Astrocyte of the cerebellum (primary cell): ENCODE data around the gene SLC16A11.

Source experiments
- DNase-seq: peaks from one replicate; pipeline ENCODE4 v3.0.0-alpha.2; 2011; ENCODE audit warnings: low read depth
- H3K4me3 ChIP-seq: 2 replicates; pipeline ENCODE4 v1.5.1; 2011; ENCODE audit warnings: mild to moderate bottlenecking, low read depth, low read length, moderate library complexity
- in situ Hi-C: cut with HindIII; loops from 2 replicates; pipeline ENCODE4 v1.10.0; 2017; ENCODE audit warnings: low sequenced_read_pairs
- TF ChIP-seq, protein P1 (sequence below): IDR thresholded peaks from 2 replicates; pipeline ENCODE4 v1.5.1; 2012; ENCODE audit warnings: low read length, low read depth, moderate library complexity, mild to moderate bottlenecking; ENCODE audit errors: missing control alignments

SLC16A11 gene

DNA sequence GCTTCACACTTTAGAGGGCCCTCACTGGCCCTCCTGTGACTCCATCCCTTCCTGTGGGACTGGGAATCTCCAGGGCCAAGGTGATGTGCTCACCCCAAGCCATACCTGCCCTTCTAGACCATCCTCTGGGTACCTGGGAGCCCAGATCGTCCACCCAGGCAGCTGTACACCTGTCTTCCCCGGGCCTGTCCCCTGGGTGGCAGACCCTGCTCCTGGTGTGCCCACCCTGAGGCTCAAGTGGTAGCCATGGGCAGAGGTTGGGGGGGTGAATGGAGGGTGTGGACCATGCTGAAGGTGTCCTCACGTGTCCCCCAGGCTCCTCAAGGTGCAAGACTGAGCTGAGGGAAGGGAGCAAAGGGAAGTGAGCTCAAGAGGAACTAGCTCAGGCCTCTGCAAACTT is 26.8 kb upstream of the SLC16A11 start:
- TF ChIP-seq, protein P1, sequence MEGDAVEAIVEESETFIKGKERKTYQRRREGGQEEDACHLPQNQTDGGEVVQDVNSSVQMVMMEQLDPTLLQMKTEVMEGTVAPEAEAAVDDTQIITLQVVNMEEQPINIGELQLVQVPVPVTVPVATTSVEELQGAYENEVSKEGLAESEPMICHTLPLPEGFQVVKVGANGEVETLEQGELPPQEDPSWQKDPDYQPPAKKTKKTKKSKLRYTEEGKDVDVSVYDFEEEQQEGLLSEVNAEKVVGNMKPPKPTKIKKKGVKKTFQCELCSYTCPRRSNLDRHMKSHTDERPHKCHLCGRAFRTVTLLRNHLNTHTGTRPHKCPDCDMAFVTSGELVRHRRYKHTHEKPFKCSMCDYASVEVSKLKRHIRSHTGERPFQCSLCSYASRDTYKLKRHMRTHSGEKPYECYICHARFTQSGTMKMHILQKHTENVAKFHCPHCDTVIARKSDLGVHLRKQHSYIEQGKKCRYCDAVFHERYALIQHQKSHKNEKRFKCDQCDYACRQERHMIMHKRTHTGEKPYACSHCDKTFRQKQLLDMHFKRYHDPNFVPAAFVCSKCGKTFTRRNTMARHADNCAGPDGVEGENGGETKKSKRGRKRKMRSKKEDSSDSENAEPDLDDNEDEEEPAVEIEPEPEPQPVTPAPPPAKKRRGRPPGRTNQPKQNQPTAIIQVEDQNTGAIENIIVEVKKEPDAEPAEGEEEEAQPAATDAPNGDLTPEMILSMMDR = no peak
- no peak overlapping the region for H3K4me3 ChIP-seq
- DNase-seq = no peak
- in situ Hi-C loops = loop anchor here (5.0 kb wide), 1 partner anchor 52 kb away; no protein-coding TSS in a partner anchor

DNA sequence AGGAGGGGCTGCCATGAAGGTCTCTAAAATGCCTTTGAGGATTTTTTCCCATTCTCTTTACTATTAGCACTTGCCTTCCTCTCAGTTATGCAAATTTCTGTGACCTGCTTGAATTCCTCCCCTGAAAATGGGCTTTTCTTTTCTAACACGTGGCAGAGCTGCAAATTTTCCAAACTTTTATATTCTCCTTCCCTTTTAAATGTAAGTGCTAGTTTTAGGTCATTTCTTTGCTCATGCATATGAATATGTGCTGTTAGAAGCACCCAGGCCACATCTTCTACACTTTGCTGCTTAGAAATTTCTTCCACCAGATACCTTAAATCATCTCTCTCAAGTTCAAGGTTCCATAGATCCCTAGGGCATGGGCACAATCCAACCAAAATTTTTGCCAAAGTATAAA is 24.4 kb upstream of the SLC16A11 start:
- DNase-seq = no peak
- no peak overlapping the region for H3K4me3 ChIP-seq
- TF ChIP-seq, protein P1 = no peak
- in situ Hi-C loops = no loop called here

DNA sequence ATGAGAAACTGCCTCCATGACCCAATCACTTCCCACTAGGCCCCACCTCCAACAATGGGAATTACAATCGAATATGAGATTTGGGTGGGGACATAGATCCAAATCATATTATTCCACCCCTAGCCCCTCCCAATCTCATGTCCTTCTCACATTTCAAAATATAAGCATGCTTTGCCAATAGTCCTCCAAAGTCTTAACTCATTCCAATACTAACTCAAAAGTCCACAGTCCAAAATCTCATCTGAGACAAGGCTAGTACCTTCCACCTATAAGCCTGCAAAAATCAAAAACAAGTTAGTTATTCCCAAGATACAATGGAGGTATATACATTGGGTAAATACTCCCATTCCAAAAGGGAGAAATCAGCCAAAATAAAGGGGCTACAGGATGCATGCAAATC is 23.3 kb upstream of the SLC16A11 start:
- in situ Hi-C loops = no loop called here
- DNase-seq = no peak
- H3K4me3 ChIP-seq = no peak overlapping the region
- TF ChIP-seq, protein P1 = no peak

DNA sequence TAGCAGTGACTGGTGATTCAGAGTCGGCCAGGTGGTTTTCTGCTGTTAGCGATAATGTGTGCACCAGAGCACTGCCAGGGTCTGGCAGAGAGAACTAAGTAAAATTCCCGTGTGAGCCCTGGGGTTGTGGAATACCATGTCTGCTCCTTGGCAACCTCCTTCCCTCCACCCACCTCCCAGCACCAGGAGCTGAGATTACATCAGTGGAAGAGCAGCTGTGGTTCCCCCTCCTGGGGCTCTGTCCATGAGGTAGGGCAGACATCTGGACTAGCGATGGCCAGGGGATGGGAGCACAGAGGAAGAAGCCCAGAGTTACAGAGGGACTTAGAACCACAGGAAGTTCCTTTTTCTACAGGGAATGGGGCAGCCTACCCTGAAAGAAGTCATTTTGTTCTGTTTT is 20.4 kb upstream of the SLC16A11 start:
- DNase-seq = peak; percentile 50
- in situ Hi-C loops = no loop called here
- TF ChIP-seq, protein P1 = no peak
- H3K4me3 ChIP-seq = no peak overlapping the region

DNA sequence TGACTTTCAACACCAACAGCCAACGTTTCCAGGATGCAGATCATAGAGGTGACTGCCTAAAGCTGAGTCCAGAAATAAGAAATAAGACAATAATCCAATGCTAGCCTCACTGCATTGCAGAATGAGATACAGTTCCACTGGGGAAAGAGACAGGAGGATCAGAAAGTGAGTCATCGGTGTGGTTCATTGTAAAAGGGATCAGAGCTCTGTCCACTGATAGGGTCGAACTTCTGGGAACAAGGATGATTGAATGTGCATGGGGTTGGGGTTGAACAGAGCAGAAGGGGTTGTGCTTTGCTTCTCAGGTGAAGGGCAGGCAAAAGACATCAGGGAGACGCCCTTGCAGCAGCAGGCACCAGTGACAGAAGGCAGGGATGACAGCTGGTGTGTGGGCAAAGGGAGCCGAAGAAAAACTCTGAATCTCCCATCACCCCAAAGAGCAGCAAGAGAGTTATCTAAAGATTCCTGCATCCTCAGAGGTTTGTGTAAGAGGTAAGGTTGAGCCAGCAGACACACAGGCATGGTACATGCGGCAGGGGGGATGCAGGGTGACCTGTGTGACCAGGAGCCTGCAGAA is 19.7 kb upstream of the SLC16A11 start:
- TF ChIP-seq, protein P1 = no peak
- no peak for DNase-seq
- in situ Hi-C loops = no loop called here
- H3K4me3 ChIP-seq = no peak overlapping the region

DNA sequence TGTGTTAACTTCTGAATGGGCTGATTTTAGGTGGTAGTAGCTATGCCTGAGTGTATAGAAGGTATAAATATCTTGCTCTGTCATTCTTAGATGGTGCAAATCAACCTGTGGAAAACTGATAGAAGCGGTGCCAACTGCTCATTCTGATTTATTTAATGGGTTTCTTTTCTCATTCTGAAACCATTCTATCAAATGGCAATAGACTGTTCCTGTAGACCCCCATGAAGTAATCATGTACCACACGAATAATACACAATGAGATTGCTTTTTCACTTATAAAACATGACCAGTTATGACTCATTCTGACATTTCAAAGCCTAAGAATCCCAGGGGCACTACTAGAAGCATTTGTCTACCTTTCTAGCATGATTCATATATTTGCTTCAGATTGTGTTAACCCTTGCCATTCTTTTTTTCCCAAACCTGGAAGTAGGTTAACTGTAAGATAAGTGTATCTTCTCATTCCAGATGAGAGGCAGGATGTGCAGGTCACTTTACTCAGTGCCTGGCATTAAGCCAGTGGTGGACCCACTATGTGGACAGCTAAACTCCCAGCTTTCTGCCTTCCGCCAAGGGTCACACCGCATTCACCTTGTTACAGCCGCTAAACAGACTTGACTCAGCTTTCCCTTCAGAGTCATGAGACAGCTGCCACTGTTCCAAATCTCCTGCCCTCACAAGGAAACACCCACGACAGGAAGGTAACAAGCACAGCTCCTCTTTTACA is 16.4 kb upstream of the SLC16A11 start:
- no peak overlapping the region for H3K4me3 ChIP-seq
- TF ChIP-seq, protein P1 = no peak
- in situ Hi-C loops = no loop called here
- DNase-seq = peak; percentile 55
